NCI-H524 (cell line): Measurements from ENCODE around the gene ATF5.
A peak's percentile ranks its signal among the peaks of the same experiment; 100 is the strongest.

Experiments
- DNase-seq, 2 experiments: peaks; one replicate each; lab custom pipeline; 2025; lab: John Stamatoyannopoulos, UW

ATF5 gene

GRCh38 chr19:49894879-49895565 is 34.0 kb upstream of the ATF5 start:
- no peak for DNase-seq

- DNase-seq = no peak
These were observed 33.3 kb upstream of the ATF5 start for GRCh38 chr19:49895566-49896297.

- DNase-seq = no peak
These were observed 32.0 kb upstream of the ATF5 start, which contains the start of gene IL4I1 for GRCh38 chr19:49896863-49897621. Gene IL4I1, minus strand, starts transcription at chr19:49896887. Its CDS starts 727 bp downstream, at chr19:49896160.

GRCh38 chr19:49904136-49904535 is 24.9 kb upstream of the ATF5 start:
- DNase-seq = no peak

GRCh38 chr19:49906879-49907564 is 22.0 kb upstream of the ATF5 start:
- DNase-seq = no peak

- no peak for DNase-seq
These were observed 21.1 kb upstream of the ATF5 start for GRCh38 chr19:49907745-49908446.

- no peak for DNase-seq
These were observed 20.3 kb upstream of the ATF5 start for GRCh38 chr19:49908480-49909420.

- DNase-seq = no peak
These were observed 18.8 kb upstream of the ATF5 start for GRCh38 chr19:49910179-49910578.

GRCh38 chr19:49911381-49912145 is 17.4 kb upstream of the ATF5 start:
- DNase-seq = no peak

GRCh38 chr19:49912965-49913685 is 15.9 kb upstream of the ATF5 start:
- no peak for DNase-seq

- DNase-seq = no peak
These were observed 15.3 kb upstream of the ATF5 start for GRCh38 chr19:49913720-49914119.

GRCh38 chr19:49915271-49915670 is 13.7 kb upstream of the ATF5 start:
- no peak for DNase-seq

- peak in 1 of 2 experiments; percentile 15 for DNase-seq
These were observed 11.9 kb upstream of the ATF5 start for GRCh38 chr19:49916839-49917733.

GRCh38 chr19:49918089-49918488 is 10.9 kb upstream of the ATF5 start:
- DNase-seq = no peak

- no peak for DNase-seq
These were observed 8.2 kb upstream of the ATF5 start for GRCh38 chr19:49920624-49921363.

- DNase-seq = no peak
These were observed 6.9 kb upstream of the ATF5 start for GRCh38 chr19:49921871-49922795.
